Measurements from ENCODE around the gene CFB. TPM values are rescaled to one million over a fixed set of nuclear protein-coding genes. Genes with fewer than 3 reads are reported as not detected.
"Not testable (repeated sequence)": the region's sequence is repeated elsewhere in the genome, so short reads cannot be mapped to it uniquely, and the experiment has no call there.

Gene CFB
- total and polyA plus RNA-seq, 7 experiments from 2014 or later, result 0.56 to 1.8 (median 1.4) TPM; not detected in 2

DNA sequence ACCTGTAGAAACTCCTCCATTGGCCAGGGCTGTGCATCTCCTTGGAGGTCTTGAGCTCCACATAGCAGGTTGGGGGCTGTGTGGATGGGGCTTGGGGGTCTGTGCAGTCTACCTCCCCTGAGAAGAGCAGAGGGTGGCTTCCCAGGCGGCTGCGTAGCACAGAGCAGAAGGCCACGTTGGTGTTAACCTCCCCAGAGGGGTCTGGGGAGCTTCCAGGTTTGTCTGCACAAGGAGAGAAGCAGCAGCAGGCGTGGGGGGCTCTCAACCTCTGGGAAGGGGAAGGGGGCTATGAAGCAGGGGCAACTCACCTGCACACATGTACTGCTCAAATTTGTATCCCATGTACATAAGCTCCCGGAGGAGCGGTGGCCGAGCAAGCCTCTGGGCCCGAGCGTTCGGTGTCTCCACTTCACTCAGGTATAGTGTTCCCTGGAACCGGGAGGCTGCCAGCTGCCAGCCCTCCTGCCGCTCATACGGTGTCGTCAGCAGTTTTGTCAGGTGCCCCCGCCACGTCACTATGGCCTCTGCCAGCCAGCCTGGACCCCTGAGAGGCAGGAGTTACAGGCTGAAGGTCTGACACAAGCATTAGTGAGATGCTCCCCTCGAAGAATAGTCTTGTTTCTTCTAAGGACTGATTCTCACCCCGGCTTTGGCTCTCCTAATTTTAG is 24.8 kb downstream of the CFB start:
- peak overlapping the region; percentile 97 for H3K27ac ChIP-seq (ENCODE audit: low read depth, low read length)
- Mint-ChIP-seq H3K4me3 (peak overlapping the region; percentile 61 to 99 (median 99)), H3K36me3 (peaks cover 0 to 31% (median 11%) of the 10 kb centered on the region in 5 donors), H3K9me3 (peaks cover 0 to 7% (median 0%) of the 10 kb centered on the region in 11 donors), H3K27ac (peak overlapping the region; percentile 97 to 100 (median 100)), H3K27me3 (peaks cover 0 to 5% (median 0%) of the 10 kb centered on the region in 5 donors), H3K4me1 (peaks cover 20 to 51% (median 42%) of the 10 kb centered on the region in 7 donors)
- H3K4me1 ChIP-seq (ENCODE audit: control insufficient read depth in 2 of 2, insufficient read depth in 2 of 2, low read length in 2 of 2), result peaks cover 21 to 22% of the 10 kb centered on the region in 2 donors
- CTCF ChIA-PET, result interaction anchor here (0.6 to 1.9 kb wide), 2 partner anchors 11 to 1356 kb away, joined by 3 to 10 read pairs; partner anchors contain the start of genes NELFE and SKIC2
- no peaks in the 10 kb centered on the region for H3K9me3 ChIP-seq (ENCODE audit: control insufficient read depth in 2 of 3, low read length in 3 of 3)
- DNase-seq (no peak), ATAC-seq (no peak)
- POLR2A ChIA-PET, result interaction anchor here (1.1 to 6.6 kb wide), 3 partner anchors 9 to 19 kb away, joined by 3 to 108 read pairs (median 9); partner anchors contain the start of genes NELFE and SKIC2
- intact Hi-C loops (cut with micrococcal nuclease), result loop anchor here in 1 of 2 donors (10.0 kb wide), 2 partner anchors 106 to 236 kb away; partner anchors contain the start of genes CLIC1 and NEU1
- no peaks in the 10 kb centered on the region for H3K27me3 ChIP-seq (ENCODE audit: control insufficient read depth in 2 of 2, insufficient read depth in 2 of 2, low read length in 2 of 2)
- peaks cover 0 to 49% (median 22%) of the 10 kb centered on the region in 3 experiments for H3K36me3 ChIP-seq (ENCODE audit: control insufficient read depth in 2 of 3, insufficient read depth in 3 of 3, low read length in 3 of 3)
- peak overlapping the region; percentile 90 for H3K4me3 ChIP-seq (ENCODE audit: low read length)

DNA sequence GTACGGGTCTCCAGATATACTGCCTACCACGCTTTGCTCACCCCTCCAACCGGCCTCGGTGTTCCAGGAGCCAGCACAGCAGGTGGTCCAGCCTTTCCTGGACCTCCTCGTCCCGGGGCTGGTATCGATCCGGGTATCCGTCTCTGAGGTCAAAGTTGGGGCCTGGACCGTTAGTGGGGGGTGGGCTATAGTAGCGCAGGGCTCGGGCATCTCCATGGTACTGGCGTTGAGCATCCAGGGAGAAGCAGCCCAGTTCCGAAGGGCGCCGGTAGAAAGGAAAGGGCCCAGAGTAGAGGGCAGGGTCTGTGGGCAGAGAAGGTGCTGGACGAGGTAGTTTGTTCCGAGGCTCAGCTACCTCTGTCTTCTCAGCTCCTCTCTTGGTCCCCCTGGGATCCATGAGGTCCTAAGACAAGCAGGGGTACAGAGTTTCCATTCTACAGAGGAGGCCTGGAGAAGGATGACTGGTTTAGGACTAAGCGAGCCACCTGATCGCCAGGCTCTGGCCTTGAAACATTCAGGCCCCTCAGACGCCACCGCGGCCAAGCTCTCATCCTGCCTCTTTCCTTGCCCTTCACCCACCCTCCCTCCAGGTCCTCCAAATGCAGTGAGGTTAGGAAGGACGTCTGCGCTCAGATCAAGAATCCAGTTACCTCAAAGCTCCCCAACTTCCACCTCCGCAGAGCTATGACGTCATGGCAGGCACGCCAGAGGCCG is 25.5 kb downstream of the CFB start:
- peaks cover 20 to 51% (median 42%) of the 10 kb centered on the region in 7 donors for H3K4me1 Mint-ChIP-seq
- CTCF ChIA-PET, result interaction anchor here (0.6 kb wide), 1 partner anchor 1357 kb away, joined by 3 read pairs; no protein-coding TSS in a partner anchor
- H3K36me3 Mint-ChIP-seq, result peaks cover 0 to 30% (median 7%) of the 10 kb centered on the region in 5 donors
- H3K9me3 Mint-ChIP-seq, result peaks cover 0 to 7% (median 0%) of the 10 kb centered on the region in 11 donors
- peak overlapping the region; percentile 97 to 100 (median 100) for H3K27ac Mint-ChIP-seq
- H3K4me3 ChIP-seq (ENCODE audit: low read length), result peak overlapping the region; percentile 90
- H3K27ac ChIP-seq (ENCODE audit: low read depth, low read length), result peak overlapping the region; percentile 97
- no peaks in the 10 kb centered on the region for H3K9me3 ChIP-seq (ENCODE audit: control insufficient read depth in 2 of 3, low read length in 3 of 3)
- H3K36me3 ChIP-seq (ENCODE audit: control insufficient read depth in 2 of 3, insufficient read depth in 3 of 3, low read length in 3 of 3), result peaks cover 0 to 42% (median 20%) of the 10 kb centered on the region in 3 experiments
- peaks cover 21 to 22% of the 10 kb centered on the region in 2 donors for H3K4me1 ChIP-seq (ENCODE audit: control insufficient read depth in 2 of 2, insufficient read depth in 2 of 2, low read length in 2 of 2)
- peaks cover 0 to 5% (median 0%) of the 10 kb centered on the region in 5 donors for H3K27me3 Mint-ChIP-seq
- H3K27me3 ChIP-seq (ENCODE audit: control insufficient read depth in 2 of 2, insufficient read depth in 2 of 2, low read length in 2 of 2), result no peaks in the 10 kb centered on the region
- DNase-seq (peak in 1 of 9 donors; percentile 20), ATAC-seq (no peak)
- intact Hi-C loops (cut with micrococcal nuclease), result loop anchor here in 1 of 2 donors (10.0 kb wide), 2 partner anchors 107 to 237 kb away; partner anchors contain the start of genes CLIC1 and NEU1
- POLR2A ChIA-PET, result interaction anchor here (0.6 to 6.6 kb wide), 14 partner anchors 8 to 1572 kb away, joined by 3 to 108 read pairs (median 4); partner anchors contain the start of genes EHMT2, MRPS18B, NELFE and SKIC2
- peak overlapping the region; percentile 86 to 99 (median 99) for H3K4me3 Mint-ChIP-seq

DNA sequence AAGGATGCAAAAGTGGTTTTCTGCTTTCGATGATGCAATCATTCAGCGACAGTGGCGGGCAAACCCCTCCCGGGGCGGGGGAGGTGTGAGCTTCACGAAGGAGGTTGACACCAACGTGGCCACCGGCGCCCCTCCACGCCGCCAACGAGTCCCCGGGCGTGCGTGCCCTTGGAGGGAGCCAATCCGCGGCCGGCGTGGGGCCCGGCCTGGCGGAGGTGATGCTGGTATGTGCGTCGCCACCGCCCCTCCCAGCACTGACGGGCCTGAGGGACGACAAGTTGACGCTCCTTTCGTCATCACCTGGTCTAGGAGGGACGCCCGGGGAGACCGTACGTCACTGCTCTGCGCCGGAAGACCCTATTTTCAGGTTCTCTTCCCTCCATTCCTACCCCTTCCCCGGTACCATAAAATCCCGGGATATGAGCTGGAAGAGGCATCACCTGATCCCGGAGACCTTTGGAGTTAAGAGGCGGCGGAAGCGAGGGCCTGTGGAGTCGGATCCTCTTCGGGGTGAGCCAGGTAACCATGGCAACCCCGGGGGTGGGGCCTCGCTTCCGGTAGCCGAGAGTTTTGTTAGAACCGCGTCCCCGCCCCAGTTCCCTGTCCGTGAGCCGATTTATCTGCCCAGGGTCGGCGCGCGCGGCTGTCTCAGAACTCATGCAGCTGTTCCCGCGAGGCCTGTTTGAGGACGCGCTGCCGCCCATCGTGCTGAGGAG is 26.3 kb downstream of the CFB start, which contains the start of gene DXO:
TSS of gene DXO (minus strand) at position 146 of the 716 bp plus-strand sequence. CDS start 463 bp downstream, outside the sequence.
- Mint-ChIP-seq H3K4me3 (peak within 1 kb of the TSS; percentile 86 to 99 (median 99)), H3K9me3 (peaks cover 0 to 7% (median 0%) of the 10 kb centered on the region in 11 donors), H3K4me1 (peaks cover 20 to 51% (median 42%) of the 10 kb centered on the region in 7 donors), H3K36me3 (peaks cover 0 to 26% (median 8%) of the 10 kb centered on the region in 5 donors), H3K27ac (peak within 1 kb of the TSS; percentile 97 to 100 (median 100)), H3K27me3 (peaks cover 0 to 5% (median 0%) of the 10 kb centered on the region in 5 donors)
- peak; percentile 94 for ATAC-seq
- no peaks in the 10 kb centered on the region for H3K27me3 ChIP-seq (ENCODE audit: control insufficient read depth in 2 of 2, insufficient read depth in 2 of 2, low read length in 2 of 2)
- intact Hi-C loops (cut with micrococcal nuclease), result loop anchor here (1.0 to 10.0 kb wide), 3 partner anchors 13 to 237 kb away; partner anchors contain the start of genes SKIC2 (in 2 of the 2), CLIC1 (in 1 of the 2) and NEU1 (in 1 of the 2)
- POLR2A ChIA-PET, result interaction anchor here (0.6 to 6.6 kb wide), 17 partner anchors 7 to 1572 kb away, joined by 3 to 108 read pairs (median 4); partner anchors contain the start of genes EHMT2, MRPS18B, NELFE and SKIC2
- peak within 1 kb of the TSS; percentile 90 for H3K4me3 ChIP-seq (ENCODE audit: low read length)
- H3K4me1 ChIP-seq (ENCODE audit: control insufficient read depth in 2 of 2, insufficient read depth in 2 of 2, low read length in 2 of 2), result peaks cover 21 to 22% of the 10 kb centered on the region in 2 donors
- H3K27ac ChIP-seq (ENCODE audit: low read depth, low read length), result peak within 1 kb of the TSS; percentile 97
- H3K9me3 ChIP-seq (ENCODE audit: control insufficient read depth in 2 of 3, low read length in 3 of 3), result no peaks in the 10 kb centered on the region
- peaks cover 0 to 35% (median 14%) of the 10 kb centered on the region in 3 experiments for H3K36me3 ChIP-seq (ENCODE audit: control insufficient read depth in 2 of 3, insufficient read depth in 3 of 3, low read length in 3 of 3)
- CTCF ChIA-PET, result no interaction called here
- peak; percentile 95 to 100 (median 99) for DNase-seq

DNA sequence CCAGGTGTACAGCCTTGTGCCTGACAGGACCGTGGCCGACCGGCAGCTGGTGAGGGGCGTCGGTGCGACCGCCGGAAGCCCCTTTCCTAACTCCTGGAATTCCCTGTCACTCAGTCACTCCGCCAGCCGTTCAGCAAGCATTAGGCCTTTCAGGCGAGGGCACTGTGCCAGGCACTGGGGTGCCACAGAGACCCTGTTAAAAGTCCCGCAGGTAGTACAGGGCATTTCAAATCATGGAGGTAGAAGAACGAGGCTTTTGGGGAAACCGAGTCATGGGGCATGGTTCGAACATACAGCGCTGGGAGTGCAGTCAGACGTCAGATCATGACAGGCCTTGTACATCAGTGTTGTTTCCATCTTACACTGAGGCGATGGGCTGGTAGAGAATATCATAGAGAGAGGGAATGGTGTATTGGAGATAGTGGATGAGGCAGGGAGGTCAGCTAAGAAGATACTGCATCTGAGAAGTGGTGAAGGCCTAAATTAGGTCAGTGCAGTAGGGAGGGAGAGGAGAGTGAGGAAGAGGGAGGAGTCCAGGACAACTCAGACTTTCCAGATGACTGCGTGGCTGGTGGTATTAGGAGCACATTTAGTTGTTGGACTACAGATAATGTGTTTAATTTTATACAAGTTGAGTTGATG is 26.9 kb downstream of the CFB start:
- intact Hi-C loops (cut with micrococcal nuclease), result loop anchor here (1.0 to 10.0 kb wide), 3 partner anchors 14 to 238 kb away; partner anchors contain the start of genes SKIC2 (in 2 of the 2), CLIC1 (in 1 of the 2) and NEU1 (in 1 of the 2)
- peak overlapping the region; percentile 97 to 100 (median 100) for H3K27ac Mint-ChIP-seq

DNA sequence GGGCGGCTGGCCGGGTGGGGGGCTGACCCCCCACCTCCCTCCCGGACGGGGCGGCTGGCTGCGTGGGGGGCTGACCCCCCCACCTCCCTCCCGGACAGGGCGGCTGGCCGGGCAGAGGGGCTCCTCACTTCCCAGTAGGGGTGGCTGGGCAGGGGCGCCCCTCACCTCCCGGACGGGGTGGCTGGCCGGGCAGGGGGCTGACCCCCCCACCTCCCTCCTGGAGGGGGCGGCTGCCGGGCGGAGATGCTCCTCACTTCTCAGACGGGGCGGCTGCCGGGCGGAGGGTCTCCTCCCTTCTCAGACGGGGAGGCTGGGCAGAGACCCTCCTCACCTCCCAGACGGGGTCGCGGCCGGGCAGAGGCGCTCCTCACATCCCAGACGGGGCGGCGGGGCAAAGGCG is 30.2 kb downstream of the CFB start:
- H3K27me3 ChIP-seq (ENCODE audit: control insufficient read depth in 2 of 2, insufficient read depth in 2 of 2, low read length in 2 of 2); H3K27ac ChIP-seq (ENCODE audit: low read depth, low read length); H3K27ac Mint-ChIP-seq; H3K27me3 Mint-ChIP-seq; POLR2A ChIA-PET; H3K9me3 ChIP-seq (ENCODE audit: control insufficient read depth in 2 of 3, low read length in 3 of 3); DNase-seq; H3K9me3 Mint-ChIP-seq; H3K36me3 ChIP-seq (ENCODE audit: control insufficient read depth in 2 of 3, insufficient read depth in 3 of 3, low read length in 3 of 3); H3K4me3 ChIP-seq (ENCODE audit: low read length); ATAC-seq; H3K4me3 Mint-ChIP-seq: not testable (repeated sequence)
- H3K4me1 ChIP-seq (ENCODE audit: control insufficient read depth in 2 of 2, insufficient read depth in 2 of 2, low read length in 2 of 2), result peaks cover 12 to 34% of the 10 kb centered on the region in 2 donors
- H3K4me1 Mint-ChIP-seq, result peaks cover 23 to 61% (median 45%) of the 10 kb centered on the region in 7 donors
- CTCF ChIA-PET, result interaction anchor here (0.9 kb wide), 1 partner anchor 247 kb away, joined by 3 read pairs; no protein-coding TSS in a partner anchor
- intact Hi-C loops (cut with micrococcal nuclease), result loop anchor here in 1 of 2 donors (10.0 kb wide), 2 partner anchors 111 to 241 kb away; partner anchors contain the start of genes CLIC1 and NEU1
- peaks cover 0 to 12% (median 7%) of the 10 kb centered on the region in 5 donors for H3K36me3 Mint-ChIP-seq

More for the DNA sequence above, 26.9 kb downstream of the CFB start:
- ATAC-seq, result no peak
- CTCF ChIA-PET, result no interaction called here
- H3K9me3 ChIP-seq (ENCODE audit: control insufficient read depth in 2 of 3, low read length in 3 of 3), result no peaks in the 10 kb centered on the region
- peak overlapping the region; percentile 97 for H3K27ac ChIP-seq (ENCODE audit: low read depth, low read length)
- Mint-ChIP-seq H3K4me1 (peaks cover 20 to 52% (median 42%) of the 10 kb centered on the region in 7 donors), H3K27me3 (peaks cover 0 to 5% (median 0%) of the 10 kb centered on the region in 5 donors), H3K4me3 (peak overlapping the region; percentile 86 to 99 (median 99)), H3K36me3 (peaks cover 0 to 19% (median 7%) of the 10 kb centered on the region in 5 donors), H3K9me3 (peaks cover 0 to 7% (median 0%) of the 10 kb centered on the region in 11 donors)
- POLR2A ChIA-PET, result interaction anchor here (0.6 to 6.6 kb wide), 8 partner anchors 11 to 872 kb away, joined by 3 to 108 read pairs (median 6); partner anchors contain the start of genes EHMT2, NELFE, SKIC2 and VARS1
- H3K4me3 ChIP-seq (ENCODE audit: low read length), result peak overlapping the region; percentile 90
- peaks cover 0 to 28% (median 7%) of the 10 kb centered on the region in 3 experiments for H3K36me3 ChIP-seq (ENCODE audit: control insufficient read depth in 2 of 3, insufficient read depth in 3 of 3, low read length in 3 of 3)
- H3K4me1 ChIP-seq (ENCODE audit: control insufficient read depth in 2 of 2, insufficient read depth in 2 of 2, low read length in 2 of 2), result peaks cover 21 to 22% of the 10 kb centered on the region in 2 donors
- no peaks in the 10 kb centered on the region for H3K27me3 ChIP-seq (ENCODE audit: control insufficient read depth in 2 of 2, insufficient read depth in 2 of 2, low read length in 2 of 2)
- DNase-seq, result no peak

All from naive thymus-derived CD4-positive, alpha-beta T cell (primary cell).